IMR-90 (cell line): ENCODE data around the gene GARNL3. TPM values are rescaled to one million over a fixed set of nuclear protein-coding genes. Genes with fewer than 3 reads are reported as not detected.
A peak's percentile ranks its signal among the peaks of the same experiment; 100 is the strongest.

Experiments used
- BHLHE40 ChIP-seq: fragments of 150-350 bp; IDR thresholded peaks from 2 replicates; pipeline ENCODE4 v1.6.1; 2016; ENCODE audit warnings: mild to moderate bottlenecking, low read depth, low read length
- CEBPB ChIP-seq: IDR thresholded peaks from 2 replicates; pipeline ENCODE4 v1.6.1; 2012; ENCODE audit warnings: low read depth, low read length, improper control_type of control experiment
- POLR2A ChIP-seq: IDR thresholded peaks from 2 replicates; pipeline ENCODE4 v1.6.1; 2012; ENCODE audit warnings: mild to moderate bottlenecking, low read depth, low read length
- polyA plus RNA-seq, 3 experiments: library from polyadenylated mRNA; depleted of rRNA; stranded (reverse); fragments of >200 nt; gene quantifications; 2 replicates each; pipeline ENCODE4 v1.2.3, GENCODE V29; 2012; ENCODE audit warnings: low replicate concordance in 1 of 3
- total RNA-seq: library from RNA; depleted of rRNA; stranded (reverse); fragments of >200 nt; gene quantifications from 2 replicates; pipeline ENCODE4 v1.2.3, GENCODE V29; 2012
- TF ChIP-seq, protein P1 (sequence below): conservative IDR thresholded peaks from 2 replicates; pipeline ENCODE4 v1.5.1; 2012; ENCODE audit warnings: mild to moderate bottlenecking, low read depth, low read length, improper control_type of control experiment

GARNL3 gene
- total and polyA plus RNA-seq, 2 of the 4 experiments (the other 2 are of a cell fraction): 1.9 to 5.0 TPM

DNA sequence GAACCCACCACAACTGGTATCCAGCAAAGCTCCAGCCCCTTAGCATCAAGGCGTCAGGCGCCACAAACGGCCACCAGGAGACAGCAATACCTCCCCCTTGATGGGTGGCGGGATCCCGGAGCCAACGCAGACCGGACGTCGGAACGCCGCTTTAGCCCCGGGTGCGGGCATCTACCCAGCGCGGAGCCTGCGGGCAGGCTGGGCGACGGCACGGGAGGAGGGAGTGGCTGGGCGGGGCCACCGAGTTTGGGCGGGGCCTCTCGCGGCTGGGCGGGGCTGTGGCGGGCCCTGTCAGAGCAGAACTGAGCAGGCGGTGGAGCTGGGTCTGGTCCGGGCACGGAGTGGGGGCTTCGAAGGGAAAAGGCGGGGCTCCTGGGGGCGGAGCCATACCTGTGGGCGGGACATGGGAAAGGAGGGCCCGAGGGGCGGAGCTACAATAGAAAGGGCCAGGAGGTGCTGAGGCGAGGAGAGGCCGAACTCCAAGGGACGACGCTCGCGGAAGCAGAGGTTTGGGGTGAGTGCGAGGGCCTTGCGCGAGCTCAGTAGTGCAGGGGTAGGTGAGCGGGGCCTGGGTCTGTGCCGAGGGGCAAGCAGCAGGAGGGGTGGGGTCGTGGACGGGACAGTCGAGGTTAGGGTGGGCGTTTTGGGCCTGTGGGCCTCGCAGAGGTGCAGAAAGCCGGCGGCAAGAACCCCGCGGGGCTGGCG lies 40.2 kb upstream of the GARNL3 start (continued):
- TF ChIP-seq, protein P1, sequence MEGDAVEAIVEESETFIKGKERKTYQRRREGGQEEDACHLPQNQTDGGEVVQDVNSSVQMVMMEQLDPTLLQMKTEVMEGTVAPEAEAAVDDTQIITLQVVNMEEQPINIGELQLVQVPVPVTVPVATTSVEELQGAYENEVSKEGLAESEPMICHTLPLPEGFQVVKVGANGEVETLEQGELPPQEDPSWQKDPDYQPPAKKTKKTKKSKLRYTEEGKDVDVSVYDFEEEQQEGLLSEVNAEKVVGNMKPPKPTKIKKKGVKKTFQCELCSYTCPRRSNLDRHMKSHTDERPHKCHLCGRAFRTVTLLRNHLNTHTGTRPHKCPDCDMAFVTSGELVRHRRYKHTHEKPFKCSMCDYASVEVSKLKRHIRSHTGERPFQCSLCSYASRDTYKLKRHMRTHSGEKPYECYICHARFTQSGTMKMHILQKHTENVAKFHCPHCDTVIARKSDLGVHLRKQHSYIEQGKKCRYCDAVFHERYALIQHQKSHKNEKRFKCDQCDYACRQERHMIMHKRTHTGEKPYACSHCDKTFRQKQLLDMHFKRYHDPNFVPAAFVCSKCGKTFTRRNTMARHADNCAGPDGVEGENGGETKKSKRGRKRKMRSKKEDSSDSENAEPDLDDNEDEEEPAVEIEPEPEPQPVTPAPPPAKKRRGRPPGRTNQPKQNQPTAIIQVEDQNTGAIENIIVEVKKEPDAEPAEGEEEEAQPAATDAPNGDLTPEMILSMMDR: peak; percentile 20; the same call in 1 of the 2 replicates
- TF ChIP-seq BHLHE40: peak; percentile 60
- TF ChIP-seq POLR2A: no peak
- no peak for TF ChIP-seq CEBPB
